GM18909 (cell line): ENCODE results near the gene CELA3A.
"Not testable (repeated sequence)": the region's sequence is repeated elsewhere in the genome, so short reads cannot be mapped to it uniquely, and the experiment has no call there.

ENCODE experiments used
- ATAC-seq: cut with Tn5 transposase; IDR thresholded peaks from one replicate; pipeline ENCODE4 v1.9.1; 2021; ENCODE audit warnings: mild to moderate bottlenecking; ENCODE audit not compliant: unreplicated experiment, poor library complexity

Gene CELA3A

DNA sequence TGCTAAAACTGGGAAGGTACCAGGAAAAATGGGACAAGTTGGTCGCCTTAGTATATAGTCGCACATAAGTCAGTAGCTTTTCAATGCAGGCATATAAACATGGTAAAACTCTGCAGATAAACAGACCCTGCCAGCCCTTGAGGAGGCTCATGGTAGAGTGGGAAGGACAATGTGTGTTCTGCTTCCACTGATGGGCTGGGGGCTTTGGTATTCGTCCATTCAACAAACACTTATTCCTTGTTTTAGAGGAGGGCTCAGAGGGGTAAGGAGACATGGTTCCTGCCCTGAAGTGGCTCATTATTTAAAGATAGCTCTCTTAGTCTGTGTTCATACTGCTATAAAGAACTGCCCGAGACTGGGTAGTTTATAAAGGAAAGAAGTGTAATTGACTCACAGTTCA lies 11.3 kb downstream of the CELA3A start:
- ATAC-seq: not testable (repeated sequence)

DNA sequence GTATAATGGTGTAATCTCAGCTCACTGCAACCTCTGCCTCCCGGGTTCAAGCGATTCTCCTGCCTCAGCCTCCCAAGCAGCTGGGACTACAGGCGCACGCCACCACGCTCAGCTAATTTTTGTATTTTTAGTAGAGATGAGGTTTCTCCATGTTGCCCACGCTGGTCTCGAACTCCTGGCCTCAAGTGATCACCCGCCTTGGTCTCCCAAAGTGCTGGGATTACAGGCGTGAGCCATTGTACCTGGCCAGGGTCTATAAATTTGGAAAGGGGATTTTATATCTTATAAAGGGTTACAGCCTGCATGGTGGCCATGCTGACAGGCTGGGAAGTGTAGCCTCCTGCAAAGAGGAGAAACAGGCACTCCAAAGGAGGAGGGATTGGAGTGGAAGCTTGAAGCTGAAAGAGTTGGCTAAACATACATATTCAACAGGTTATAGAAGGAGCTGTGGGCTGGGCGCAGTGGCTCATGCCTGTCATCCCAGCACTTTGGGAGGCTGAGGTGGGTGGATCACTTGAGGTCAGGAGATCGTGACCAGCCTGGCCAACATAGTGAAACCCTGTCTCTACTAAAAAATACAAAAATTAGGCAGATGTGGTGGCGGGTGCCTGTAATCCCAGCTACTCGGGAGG lies 13.2 kb downstream of the CELA3A start:
- not testable (repeated sequence) for ATAC-seq

DNA sequence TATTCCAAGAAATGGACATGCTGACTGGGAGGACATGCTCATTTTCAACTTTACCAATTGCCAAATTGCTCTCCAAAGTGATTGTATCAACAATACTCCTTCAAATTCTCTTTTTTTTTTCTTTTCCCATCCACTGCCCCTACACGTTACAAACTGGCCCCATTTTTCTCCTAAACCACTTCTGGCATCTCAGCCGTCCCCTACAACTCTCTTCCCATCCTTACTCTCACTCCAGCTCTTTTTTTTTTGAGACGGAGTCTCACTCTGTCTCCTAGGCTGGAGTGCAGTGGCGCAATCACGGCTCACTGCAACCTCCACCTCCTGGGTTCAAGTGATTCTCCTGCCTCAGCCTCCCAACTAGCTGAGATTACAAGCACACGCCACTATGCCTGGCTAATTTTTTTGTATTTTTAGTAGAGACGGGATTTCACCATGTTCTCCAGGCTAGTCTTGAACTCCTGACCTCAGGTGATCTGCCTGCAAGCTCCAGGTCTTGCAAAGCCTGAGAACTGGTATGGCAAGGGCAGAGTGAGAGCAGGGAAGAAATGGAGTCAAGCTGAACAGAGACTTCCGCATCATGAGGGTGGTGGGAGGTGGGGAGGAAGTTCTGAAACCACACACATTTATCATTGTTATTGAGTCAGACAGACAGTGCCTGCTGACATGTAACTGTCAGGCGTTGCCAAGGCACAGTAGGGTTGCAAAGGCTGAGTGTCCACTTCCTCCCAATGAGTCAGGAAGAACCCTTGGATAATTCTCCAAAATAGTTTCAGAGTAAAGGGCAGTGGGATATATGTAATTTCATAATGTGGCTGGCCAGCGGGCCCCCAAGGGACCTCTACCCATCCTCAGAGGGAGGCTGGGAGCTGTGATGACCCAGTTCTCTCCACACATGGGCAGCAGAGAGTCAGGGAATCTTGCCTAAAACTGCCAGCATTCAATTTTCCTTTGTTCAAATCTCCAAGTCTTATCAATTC lies 17.4 kb downstream of the CELA3A start:
- ATAC-seq: peak; percentile 58

DNA sequence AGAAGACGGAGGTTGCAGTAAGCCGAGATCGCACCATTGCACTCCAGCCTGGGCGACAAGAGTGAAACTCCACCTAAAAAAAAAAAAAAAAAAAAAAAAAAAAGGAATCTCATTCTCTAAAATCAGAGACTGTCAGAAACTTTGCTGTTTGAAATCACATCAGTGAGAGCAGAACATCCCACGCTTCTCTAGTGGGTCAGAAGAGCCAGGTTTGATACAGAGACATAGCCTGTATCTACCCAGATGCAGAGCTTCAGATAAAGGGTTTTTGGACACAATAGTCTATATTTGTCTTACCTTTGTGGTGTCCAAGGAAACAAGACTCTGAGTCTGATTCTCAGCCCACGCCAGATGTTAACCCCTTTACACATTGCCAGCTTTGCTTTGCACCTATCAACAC lies 19.6 kb downstream of the CELA3A start:
- no peak for ATAC-seq

DNA sequence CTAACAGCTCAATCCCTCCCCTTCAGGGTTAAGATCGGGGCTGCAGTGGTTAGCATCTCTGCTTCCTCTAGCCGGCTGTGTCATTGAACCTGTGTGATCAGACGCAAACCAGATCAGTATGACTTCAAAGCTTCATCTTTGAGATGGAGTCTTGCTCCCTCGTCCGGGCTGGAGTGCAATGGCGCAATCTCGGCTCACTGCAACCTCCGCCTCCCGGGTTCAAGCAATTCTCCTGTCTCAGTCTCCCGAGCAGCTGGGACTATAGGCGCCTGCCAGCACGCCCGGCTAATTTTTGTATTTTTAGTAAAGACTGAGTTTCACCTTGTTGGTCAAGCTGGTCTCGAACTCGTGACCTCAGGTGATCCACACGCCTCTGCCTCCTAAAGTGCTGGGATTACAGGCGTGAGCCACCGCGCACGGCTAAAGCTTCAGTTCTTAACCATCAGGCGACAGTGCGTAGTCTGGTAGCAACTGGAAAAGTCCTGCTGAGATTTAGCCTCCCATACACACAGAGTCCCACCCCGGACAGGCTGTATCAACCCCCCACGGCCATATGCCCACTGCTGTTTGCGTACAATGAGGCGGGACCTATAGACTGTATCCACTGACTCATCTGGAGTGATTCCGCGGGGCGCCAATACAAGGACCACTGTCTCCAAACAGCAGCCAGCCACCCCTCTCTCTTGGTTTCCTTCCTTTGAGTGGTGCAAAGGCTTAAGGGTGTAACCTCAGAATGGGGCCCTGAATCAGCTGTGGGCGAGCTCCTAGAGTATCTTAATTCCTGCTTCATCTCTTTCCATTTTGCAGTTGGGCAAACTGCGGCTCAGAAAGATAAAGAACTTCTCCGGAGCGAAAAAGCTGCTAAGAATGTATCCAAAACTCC lies 23.3 kb downstream of the CELA3A start:
- peak; percentile 48 for ATAC-seq

DNA sequence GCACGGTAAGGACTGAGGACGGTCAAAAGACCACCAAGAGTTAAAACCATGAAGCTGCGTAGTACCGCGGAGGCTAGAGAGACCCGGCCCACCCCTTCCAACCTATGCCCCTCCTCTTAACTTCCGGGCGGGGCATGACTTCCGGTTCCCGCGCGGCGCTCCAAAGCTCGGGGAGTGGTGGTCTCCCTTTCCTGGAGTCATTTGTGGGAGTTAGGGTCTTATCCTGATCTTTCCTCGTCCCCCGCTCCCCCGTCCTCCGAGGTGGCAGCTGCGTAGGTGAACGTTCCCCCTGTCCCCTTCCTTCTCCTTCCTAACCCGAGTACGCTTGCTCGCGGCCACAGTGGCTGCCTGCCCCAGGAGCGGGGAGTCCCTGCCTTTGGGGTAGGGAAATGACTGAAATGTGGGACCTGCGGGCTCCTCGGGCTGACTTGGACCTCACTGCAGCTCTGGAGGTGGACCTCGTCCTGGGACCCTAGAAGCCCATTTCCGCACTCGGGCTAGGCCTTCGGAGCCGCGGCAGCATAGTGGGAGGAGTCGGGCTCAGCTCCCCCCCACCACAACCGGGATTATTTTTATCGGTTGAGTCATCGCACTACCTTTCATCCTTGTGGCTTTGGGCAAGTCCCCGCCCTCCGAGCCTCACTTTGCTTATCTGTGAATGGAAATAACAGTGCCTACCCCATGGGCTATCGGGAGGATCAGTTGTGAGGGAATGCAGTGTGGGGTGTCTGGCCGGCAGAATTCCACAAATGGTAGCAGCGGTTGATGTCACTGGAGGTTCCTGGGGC lies 24.1 kb downstream of the CELA3A start:
- peak; percentile 66 for ATAC-seq

DNA sequence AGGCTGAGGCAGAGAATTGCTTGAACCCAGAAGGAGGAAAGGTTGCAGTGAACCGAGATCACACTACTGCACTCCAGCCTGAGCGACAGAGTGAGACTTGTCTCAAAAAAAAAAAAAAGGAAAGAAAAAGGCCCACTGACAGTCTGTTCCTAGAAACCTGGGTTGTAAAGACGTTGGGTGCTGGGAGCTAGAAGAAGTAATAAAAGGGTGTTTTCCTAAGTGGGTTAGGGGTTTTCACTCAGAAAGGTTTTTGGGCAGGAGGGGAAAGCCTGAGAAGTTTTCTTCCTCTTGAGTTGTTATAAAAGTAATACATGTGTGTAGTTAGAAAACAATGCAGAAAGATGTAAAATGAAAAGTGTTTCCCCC lies 25.4 kb downstream of the CELA3A start:
- no peak for ATAC-seq

DNA sequence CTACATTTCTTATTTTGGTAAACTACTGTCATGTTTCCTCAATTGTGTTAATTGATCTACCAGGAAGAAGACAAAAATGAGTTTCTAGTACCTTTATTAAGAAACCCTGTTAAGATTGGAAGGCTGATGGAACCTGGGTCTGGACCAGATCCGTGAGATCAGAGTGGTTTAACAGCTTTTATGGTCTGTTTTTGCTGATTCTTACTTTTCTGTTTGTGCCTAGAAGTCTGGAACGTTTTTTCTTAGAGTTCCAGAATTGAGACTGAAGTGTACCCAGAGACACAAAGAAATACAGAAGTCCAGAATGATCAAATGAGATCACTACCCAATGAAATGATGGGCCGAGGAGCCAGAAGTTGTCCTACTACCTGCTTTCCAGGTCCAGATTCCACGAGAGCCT lies 28.6 kb downstream of the CELA3A start:
- no peak for ATAC-seq

DNA sequence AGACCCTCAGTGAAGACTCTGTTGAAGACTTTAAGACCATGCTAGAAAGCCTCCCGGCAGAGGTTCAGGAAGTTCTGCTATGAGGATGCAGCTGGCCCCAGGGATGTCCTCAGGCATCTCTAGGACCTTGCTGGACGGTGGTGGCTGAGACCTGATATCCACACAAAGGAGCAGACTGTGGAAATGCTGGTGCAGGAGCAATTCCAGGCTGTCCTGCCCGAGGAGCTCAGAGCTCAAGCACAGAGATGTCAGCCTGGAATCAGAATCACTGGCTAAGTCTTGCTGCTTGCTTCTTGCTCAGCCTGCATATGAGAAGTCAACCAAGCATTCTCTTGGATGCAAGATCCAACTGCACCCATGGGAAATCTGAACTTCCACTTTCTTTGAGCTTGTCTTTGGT lies 29.0 kb downstream of the CELA3A start:
- ATAC-seq: no peak

DNA sequence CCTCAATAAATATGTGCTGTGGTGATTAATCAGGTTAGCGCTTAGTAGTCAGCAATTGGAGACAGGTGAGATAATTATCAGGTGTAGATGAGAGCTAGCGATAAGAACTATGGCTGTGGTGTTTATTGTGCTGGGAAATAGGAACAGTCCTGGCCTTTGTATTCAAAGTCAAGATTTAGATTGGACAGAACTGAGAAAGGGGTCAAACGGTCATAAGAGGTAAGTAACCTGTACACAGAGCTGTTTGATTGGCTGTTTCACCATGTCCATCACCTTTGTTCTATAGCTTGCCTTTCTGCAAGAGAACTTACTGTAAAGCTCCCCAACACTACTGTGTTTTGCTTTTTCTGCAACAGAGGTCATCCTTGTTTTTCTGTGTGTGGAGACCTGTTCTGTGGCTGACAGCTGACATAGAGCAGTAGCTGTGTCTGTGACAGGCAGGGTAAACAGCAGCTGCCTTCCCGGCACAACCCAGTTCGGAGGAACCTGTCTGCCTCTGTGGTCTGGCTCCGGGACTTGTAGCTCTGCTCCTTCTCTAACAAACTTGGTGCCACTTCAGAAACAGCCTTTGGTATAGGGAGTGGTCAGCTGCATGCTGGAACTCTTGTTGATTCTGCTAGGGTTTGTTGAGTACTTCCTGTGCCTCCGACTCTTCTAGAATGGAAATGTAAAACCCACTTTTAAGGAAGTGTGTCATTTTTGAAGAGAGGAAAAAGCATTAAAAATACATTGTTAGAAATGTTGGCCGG lies 29.9 kb downstream of the CELA3A start:
- ATAC-seq: no peak

DNA sequence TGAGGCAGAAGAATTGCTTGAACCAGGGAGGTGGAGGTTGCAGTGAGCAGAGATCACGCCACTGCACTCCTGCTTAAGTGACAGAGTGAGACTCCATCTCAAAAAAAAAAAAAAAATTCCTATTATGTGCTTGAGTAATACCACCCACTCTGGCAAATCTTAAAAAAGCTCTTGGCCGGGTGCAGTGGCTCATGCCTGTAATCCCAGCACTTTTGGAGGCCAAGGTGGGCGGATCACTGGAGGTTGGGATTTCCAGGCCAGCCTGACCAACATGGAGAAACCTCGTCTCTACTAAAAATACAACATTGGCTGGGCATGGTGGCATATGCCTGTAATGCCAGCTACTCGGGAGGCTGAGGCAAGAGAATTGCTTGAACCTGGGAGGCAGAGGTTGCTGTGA lies 33.4 kb downstream of the CELA3A start:
- not testable (repeated sequence) for ATAC-seq

DNA sequence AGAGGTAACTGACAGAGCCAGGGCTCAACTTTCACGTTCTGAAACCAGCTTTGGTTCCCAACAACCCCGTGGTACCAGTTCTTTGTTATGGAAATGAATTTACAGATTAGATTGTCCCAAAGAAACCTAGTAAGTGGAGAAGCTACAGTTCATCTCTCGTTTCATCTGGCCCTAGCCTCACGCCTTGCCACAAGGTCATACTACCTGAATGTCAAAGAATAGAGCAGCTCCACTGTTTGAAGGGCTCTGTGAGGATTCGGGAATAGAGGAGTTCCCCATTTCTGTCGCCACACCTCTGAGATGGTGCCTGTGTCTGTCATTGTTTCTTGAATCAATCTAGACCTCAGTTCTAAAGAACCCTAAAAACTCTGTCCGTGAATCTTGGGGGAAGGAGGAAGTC lies 36.1 kb downstream of the CELA3A start:
- ATAC-seq: no peak

DNA sequence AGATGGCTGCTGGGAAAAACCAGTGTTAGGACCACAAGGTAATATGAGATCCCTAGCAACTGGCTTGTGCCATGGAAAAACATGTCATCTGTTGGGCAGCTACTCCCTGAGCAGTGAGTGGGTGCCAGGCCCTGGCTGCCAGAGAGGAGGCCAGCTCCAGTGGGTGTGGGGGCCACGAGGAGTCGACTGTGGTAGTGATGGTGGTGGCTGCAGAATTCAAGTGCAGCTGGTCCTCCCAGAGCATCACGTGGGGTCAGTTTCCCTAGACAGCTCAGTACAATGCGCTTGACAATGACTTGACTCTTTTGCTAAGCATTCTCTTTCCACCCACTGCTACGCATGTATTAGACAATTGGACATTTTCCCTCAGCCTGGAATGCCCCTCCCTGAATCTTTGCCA lies 36.6 kb downstream of the CELA3A start:
- no peak for ATAC-seq

DNA sequence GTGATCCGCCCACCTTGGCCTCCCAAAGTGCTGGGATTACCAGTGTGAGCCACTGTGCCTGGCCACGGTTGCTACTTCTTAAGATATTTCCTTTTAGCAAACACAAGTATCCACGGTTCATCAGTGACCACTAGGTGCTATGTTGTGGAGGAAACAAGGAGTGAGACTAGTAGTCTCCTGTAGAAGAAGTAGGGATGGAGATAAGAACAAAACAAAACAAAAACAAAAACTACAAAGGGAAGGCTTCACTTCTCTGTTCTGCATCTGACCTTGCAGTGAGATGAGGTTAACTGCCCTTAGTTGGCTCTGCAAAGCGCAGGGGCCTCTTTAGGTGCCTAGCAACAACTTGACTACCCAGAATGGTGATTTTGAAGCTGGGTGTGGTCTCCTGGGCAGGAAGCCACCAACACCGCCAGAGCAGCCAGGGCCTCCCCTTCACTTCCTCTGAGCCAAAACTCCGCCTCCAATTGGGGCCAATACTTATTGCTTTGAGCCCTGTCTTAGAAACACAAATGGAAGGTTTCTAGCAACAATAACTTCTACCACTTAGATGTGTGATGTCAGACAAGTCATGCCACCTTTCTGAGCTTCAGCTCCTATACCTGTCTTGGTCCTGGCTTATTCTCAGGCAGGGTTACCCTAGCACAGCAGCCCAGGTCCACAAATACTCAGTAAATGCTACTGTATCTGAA lies 38.3 kb downstream of the CELA3A start:
- ATAC-seq: peak; percentile 96

DNA sequence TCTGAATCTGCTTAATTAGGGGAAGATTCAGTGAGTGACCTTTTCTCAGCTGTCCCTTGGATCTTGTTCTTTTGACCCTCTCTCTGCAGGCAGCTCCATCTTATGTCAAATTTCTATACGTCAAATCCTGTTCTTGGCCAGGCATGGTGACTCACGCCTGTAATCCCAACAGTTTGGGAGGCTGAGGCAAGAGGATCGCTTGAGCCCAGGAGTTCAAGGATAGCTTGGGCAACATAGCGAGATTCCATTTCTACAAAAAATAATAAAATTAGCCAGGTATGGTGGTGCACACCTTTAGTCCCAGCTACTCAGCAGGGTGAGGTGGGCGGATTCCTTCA lies 38.8 kb downstream of the CELA3A start:
- no peak for ATAC-seq

DNA sequence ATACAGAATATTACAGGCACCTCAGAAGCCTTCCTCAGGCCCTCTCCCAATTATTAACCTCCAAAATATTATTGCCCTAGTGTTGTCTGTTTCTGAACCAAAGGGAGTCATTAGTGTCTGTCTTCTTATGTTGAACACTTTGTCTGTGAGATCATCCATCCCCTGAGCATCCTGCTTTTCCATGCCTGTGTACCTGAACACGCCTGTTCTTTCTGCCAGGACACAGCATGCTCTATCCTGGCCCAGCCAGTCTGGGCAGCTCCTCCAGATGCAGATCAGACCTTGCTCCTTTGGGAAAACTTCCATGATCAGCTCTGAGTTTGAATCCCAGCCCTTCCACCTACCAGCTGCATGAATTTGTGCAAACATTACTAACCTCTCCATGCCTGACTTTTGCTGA lies 40.0 kb downstream of the CELA3A start:
- ATAC-seq: no peak

DNA sequence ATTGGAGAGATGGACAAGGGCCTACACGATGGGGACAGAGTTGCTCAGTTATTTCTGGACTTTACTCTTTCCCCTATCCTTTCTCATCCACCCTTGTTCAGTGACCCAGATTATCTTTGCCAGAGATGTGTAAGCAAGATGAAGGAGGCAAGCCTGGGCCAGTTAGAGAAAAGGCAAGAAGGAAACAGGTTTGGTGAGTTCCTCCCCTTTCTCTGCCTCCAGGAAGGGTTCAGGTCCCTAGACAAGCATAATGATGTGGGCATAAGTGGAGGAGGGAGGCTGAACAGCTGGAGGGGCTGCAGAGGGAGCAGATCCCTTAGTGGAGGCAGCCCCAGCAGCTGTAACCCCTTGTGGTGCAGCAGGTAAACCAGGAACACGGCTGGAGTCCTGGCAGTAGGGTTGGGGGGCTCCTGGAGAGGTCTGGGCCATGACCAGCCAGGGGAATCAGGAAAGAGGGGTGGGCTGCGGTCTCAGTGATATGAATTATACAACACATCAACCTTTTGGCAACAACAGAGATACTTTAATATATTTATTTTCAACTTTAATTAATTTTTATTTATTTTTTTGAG lies 41.8 kb downstream of the CELA3A start:
- ATAC-seq: no peak

DNA sequence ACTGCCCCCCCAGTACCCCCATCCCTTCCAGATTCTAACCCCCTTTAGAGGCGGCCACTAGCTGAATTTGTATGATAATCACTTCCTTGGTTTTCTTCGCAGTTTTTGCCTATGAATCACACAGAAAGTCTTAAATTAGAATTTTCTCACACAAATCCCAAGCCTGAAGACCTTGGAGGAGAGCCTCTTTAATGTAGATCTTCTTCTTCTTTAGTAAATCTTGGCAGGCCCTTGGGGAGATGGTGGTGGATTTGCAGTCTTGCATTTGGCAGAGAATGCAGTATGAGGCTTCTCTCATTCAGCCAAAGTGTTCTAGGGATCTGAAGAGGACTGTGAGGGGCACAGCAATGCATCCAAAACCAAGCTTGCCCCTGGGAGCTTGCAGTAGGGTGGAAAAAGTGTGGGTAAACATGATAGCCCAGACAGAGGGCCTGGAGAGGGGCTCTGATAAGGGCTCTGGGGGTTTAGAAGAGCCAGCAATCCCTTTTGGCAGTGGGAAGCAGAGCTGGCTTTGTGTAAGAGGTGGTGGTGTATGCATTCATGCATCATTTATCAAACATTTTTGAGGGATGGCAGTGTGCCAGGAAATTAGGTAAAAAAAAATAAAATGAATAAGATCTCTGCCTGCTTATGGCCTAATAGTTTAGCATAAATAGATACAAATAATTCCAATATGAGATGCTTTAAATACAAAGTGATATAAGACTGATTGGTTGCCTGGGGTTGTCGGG lies 43.4 kb downstream of the CELA3A start:
- no peak for ATAC-seq
